Neural cell (in vitro differentiated cells): ENCODE measurements around the gene C6orf118. TPM values are rescaled to one million over a fixed set of nuclear protein-coding genes. Genes with fewer than 3 reads are reported as not detected.

Experiments used
- H2AFZ ChIP-seq: fragments of 200-600, 300-800 bp; sonication (generic), shearing (Covaris generic); 2 replicates; pipeline ENCODE4 v1.6.0; 2014; ENCODE audit warnings: low read depth, mild to moderate bottlenecking, antibody characterized with exemption, low read length, moderate library complexity
- H3F3A ChIP-seq: fragments of 200-600 bp; shearing (Covaris generic); 2 replicates; pipeline ENCODE4 v1.6.1; 2016; ENCODE audit warnings: mild to moderate bottlenecking, moderate library complexity, mixed read lengths, antibody characterized with exemption, low read length; ENCODE audit not compliant: insufficient read depth, poor library complexity, severe bottlenecking
- H3K27ac ChIP-seq: fragments of 200-600, 300-800 bp; sonication (generic), shearing (Covaris generic); 2 replicates; pipeline ENCODE4 v1.5.1; 2014; ENCODE audit warnings: mild to moderate bottlenecking, low read length, moderate library complexity
- H3K27me3 ChIP-seq: fragments of 300-800, 200-600 bp; sonication (generic), shearing (Covaris generic); 2 replicates; pipeline ENCODE4 v1.6.0; 2014; ENCODE audit warnings: mild to moderate bottlenecking, low read depth, low read length, moderate library complexity; ENCODE audit not compliant: insufficient read depth
- H3K36me3 ChIP-seq: fragments of 300-800, 200-600 bp; sonication (generic), shearing (Covaris generic); 2 replicates; pipeline ENCODE4 v1.5.1; 2014; ENCODE audit warnings: mild to moderate bottlenecking, antibody characterized with exemption, low read length, moderate library complexity; ENCODE audit not compliant: insufficient read depth
- H3K4me2 ChIP-seq: fragments of 300-800, 200-600 bp; sonication (generic), shearing (Covaris generic); 2 replicates; pipeline ENCODE4 v1.6.0; 2014; ENCODE audit warnings: mild to moderate bottlenecking, low read length
- H3K4me3 ChIP-seq: fragments of 300-800, 200-600 bp; sonication (generic), shearing (Covaris generic); 2 replicates; pipeline ENCODE4 v1.5.1; 2014; ENCODE audit warnings: mild to moderate bottlenecking, low read length, moderate library complexity
- H3K79me2 ChIP-seq: fragments of 200-600 bp; shearing (Covaris generic); replicated peaks from 2 replicates; pipeline ENCODE4 v1.6.0; 2014; ENCODE audit warnings: mild to moderate bottlenecking, low read length, moderate library complexity; ENCODE audit not compliant: insufficient read depth
- H3K9ac ChIP-seq: fragments of 300-800, 200-600 bp; sonication (generic), shearing (Covaris generic); 2 replicates; pipeline ENCODE4 v1.6.1; 2016; ENCODE audit warnings: mild to moderate bottlenecking, low read length, mixed read lengths
- H3K9me2 ChIP-seq: fragments of 200-600 bp; shearing (Covaris generic); 2 replicates; pipeline ENCODE4 v1.6.1; 2016; ENCODE audit warnings: mild to moderate bottlenecking, low read length, mixed read lengths; ENCODE audit not compliant: insufficient read depth
- H3K9me3 ChIP-seq: fragments of 200-600, 300-800 bp; sonication (generic), shearing (Covaris generic); 2 replicates; pipeline ENCODE4 v1.6.1; 2016; ENCODE audit warnings: mild to moderate bottlenecking, mixed run types, low read length, moderate library complexity, mixed read lengths
- H4K20me1 ChIP-seq: fragments of 200-600 bp; shearing (Covaris generic); 2 replicates; pipeline ENCODE4 v1.6.1; 2016; ENCODE audit warnings: mild to moderate bottlenecking, mixed run types; ENCODE audit not compliant: insufficient read depth
- EP300 ChIP-seq: fragments of 450-650 bp; conservative IDR thresholded peaks from 2 replicates; pipeline ENCODE4 v1.6.1; 2014; ENCODE audit warnings: antibody characterized with exemption, mild to moderate bottlenecking, moderate library complexity; ENCODE audit not compliant: poor library complexity, severe bottlenecking
- EZH2 ChIP-seq: fragments of 200-600, 300-800 bp; shearing (Covaris generic), sonication (generic); IDR thresholded peaks from 2 replicates; pipeline ENCODE4 v1.6.1; 2014; ENCODE audit warnings: antibody characterized with exemption, low read length, borderline replicate concordance, mild to moderate bottlenecking; ENCODE audit not compliant: insufficient read depth, poor library complexity, severe bottlenecking
- MXI1 ChIP-seq: fragments of 450-650 bp; conservative IDR thresholded peaks from 2 replicates; pipeline ENCODE4 v1.6.1; 2014; ENCODE audit warnings: antibody characterized with exemption, mild to moderate bottlenecking; ENCODE audit not compliant: poor library complexity, severe bottlenecking
- POLR2AphosphoS5 ChIP-seq: IDR thresholded peaks from 2 replicates; pipeline ENCODE4 v1.6.1; 2012
- RAD21 ChIP-seq: fragments of 450-650 bp; conservative IDR thresholded peaks from 2 replicates; pipeline ENCODE4 v1.6.1; 2014; ENCODE audit warnings: antibody characterized with exemption, mild to moderate bottlenecking, moderate library complexity
- SMC3 ChIP-seq: fragments of 450-650 bp; conservative IDR thresholded peaks from 2 replicates; pipeline ENCODE4 v1.6.1; 2014; ENCODE audit warnings: antibody characterized with exemption, mild to moderate bottlenecking, moderate library complexity; ENCODE audit not compliant: poor library complexity
- TAF1 ChIP-seq: IDR thresholded peaks from 2 replicates; pipeline ENCODE4 v1.6.1; 2012; ENCODE audit warnings: low read depth
- polyA plus RNA-seq: library from polyadenylated mRNA; depleted of rRNA; stranded (reverse); fragments of >200 nt; gene quantifications from 2 replicates; pipeline ENCODE4 v1.2.3, GENCODE V29; 2014
- TF ChIP-seq, protein P1 (sequence below): IDR thresholded peaks from 2 replicates; pipeline ENCODE4 v1.6.1; 2012; ENCODE audit warnings: borderline replicate concordance
- TF ChIP-seq, protein P2 (sequence below): fragments of 450-650 bp; IDR thresholded peaks from 2 replicates; pipeline ENCODE4 v1.5.1; 2014; ENCODE audit warnings: antibody characterized with exemption, mild to moderate bottlenecking, moderate library complexity; ENCODE audit not compliant: poor library complexity, severe bottlenecking

C6orf118 gene
- polyA plus RNA-seq, 1 donor from 2014 or later: 5.2 TPM

DNA sequence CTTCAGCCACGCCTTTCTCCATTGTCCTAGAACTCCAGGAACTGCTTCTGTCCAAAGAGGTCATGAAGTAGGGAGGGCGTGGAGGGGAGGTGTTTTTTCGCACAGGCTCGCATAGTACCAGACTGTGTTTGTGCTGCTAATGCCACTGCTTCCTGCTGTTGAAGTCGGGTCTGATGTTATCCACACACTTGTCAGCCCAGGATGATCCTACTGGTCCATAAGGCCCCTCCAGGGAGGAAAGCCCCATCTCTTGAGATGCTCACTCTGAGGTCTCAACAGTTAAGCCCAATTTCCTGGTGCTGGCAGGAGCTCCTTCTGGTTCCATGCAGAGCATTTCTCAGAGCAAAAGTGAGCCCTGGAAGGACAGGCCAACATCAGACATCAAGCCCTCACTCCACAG, 65.6 kb downstream of the C6orf118 start:
- no peaks in the 10 kb centered on the region for H3K27me3 ChIP-seq
- no peaks in the 10 kb centered on the region for H3K9me3 ChIP-seq
- H4K20me1 ChIP-seq: no peaks in the 10 kb centered on the region
- TF ChIP-seq MXI1 (no peak), EP300 (no peak), EZH2 (no peak), RAD21 (no peak), TAF1 (no peak), POLR2AphosphoS5 (no peak), SMC3 (no peak)
- TF ChIP-seq, protein P1, sequence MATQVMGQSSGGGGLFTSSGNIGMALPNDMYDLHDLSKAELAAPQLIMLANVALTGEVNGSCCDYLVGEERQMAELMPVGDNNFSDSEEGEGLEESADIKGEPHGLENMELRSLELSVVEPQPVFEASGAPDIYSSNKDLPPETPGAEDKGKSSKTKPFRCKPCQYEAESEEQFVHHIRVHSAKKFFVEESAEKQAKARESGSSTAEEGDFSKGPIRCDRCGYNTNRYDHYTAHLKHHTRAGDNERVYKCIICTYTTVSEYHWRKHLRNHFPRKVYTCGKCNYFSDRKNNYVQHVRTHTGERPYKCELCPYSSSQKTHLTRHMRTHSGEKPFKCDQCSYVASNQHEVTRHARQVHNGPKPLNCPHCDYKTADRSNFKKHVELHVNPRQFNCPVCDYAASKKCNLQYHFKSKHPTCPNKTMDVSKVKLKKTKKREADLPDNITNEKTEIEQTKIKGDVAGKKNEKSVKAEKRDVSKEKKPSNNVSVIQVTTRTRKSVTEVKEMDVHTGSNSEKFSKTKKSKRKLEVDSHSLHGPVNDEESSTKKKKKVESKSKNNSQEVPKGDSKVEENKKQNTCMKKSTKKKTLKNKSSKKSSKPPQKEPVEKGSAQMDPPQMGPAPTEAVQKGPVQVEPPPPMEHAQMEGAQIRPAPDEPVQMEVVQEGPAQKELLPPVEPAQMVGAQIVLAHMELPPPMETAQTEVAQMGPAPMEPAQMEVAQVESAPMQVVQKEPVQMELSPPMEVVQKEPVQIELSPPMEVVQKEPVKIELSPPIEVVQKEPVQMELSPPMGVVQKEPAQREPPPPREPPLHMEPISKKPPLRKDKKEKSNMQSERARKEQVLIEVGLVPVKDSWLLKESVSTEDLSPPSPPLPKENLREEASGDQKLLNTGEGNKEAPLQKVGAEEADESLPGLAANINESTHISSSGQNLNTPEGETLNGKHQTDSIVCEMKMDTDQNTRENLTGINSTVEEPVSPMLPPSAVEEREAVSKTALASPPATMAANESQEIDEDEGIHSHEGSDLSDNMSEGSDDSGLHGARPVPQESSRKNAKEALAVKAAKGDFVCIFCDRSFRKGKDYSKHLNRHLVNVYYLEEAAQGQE: no peak
- TF ChIP-seq, protein P2, sequence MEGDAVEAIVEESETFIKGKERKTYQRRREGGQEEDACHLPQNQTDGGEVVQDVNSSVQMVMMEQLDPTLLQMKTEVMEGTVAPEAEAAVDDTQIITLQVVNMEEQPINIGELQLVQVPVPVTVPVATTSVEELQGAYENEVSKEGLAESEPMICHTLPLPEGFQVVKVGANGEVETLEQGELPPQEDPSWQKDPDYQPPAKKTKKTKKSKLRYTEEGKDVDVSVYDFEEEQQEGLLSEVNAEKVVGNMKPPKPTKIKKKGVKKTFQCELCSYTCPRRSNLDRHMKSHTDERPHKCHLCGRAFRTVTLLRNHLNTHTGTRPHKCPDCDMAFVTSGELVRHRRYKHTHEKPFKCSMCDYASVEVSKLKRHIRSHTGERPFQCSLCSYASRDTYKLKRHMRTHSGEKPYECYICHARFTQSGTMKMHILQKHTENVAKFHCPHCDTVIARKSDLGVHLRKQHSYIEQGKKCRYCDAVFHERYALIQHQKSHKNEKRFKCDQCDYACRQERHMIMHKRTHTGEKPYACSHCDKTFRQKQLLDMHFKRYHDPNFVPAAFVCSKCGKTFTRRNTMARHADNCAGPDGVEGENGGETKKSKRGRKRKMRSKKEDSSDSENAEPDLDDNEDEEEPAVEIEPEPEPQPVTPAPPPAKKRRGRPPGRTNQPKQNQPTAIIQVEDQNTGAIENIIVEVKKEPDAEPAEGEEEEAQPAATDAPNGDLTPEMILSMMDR: no peak
- no peaks in the 10 kb centered on the region for H3K79me2 ChIP-seq
- H3K36me3 ChIP-seq: no peaks in the 10 kb centered on the region
- H3F3A ChIP-seq: no peaks in the 10 kb centered on the region
- H3K9me2 ChIP-seq: no peaks in the 10 kb centered on the region
- H3K27ac ChIP-seq: no peak overlapping the region
- H2AFZ ChIP-seq: no peak overlapping the region
- H3K4me3 ChIP-seq: no peak overlapping the region
- no peak overlapping the region for H3K4me2 ChIP-seq
- no peak overlapping the region for H3K9ac ChIP-seq

DNA sequence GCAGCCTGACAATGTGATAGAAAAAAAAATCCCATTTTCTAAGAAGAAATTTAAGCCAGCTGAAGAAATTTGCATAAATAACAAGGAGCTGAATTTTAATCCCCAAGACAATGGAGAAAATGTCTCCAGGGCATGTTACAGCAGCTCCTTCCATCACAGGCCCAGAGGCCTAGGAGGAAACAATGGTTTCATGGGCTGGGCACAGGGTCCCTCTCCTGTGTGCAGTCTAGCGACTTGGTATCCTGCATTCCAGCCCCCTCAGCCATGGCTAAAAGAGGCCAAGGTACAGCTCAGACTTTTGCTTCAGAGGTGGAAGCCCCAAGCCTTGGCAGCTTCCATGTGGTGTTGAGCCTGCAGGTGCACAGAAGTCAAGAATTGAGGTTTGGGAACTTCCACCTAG, 73.1 kb downstream of the C6orf118 start:
- no peak overlapping the region for H3K27ac ChIP-seq
- H3F3A ChIP-seq: peaks cover 24% of the 10 kb centered on the region
- no peaks in the 10 kb centered on the region for H3K79me2 ChIP-seq
- no peaks in the 10 kb centered on the region for H3K36me3 ChIP-seq
- no peak overlapping the region for H3K4me2 ChIP-seq
- TF ChIP-seq POLR2AphosphoS5 (no peak), MXI1 (no peak), SMC3 (no peak), RAD21 (no peak), TAF1 (no peak), EP300 (no peak), EZH2 (no peak)
- TF ChIP-seq, protein P1: no peak
- TF ChIP-seq, protein P2: no peak
- no peaks in the 10 kb centered on the region for H3K27me3 ChIP-seq
- H2AFZ ChIP-seq: no peak overlapping the region
- no peak overlapping the region for H3K4me3 ChIP-seq
- H3K9me2 ChIP-seq: no peaks in the 10 kb centered on the region
- H3K9me3 ChIP-seq: peaks cover 5% of the 10 kb centered on the region
- H3K9ac ChIP-seq: no peak overlapping the region
- no peaks in the 10 kb centered on the region for H4K20me1 ChIP-seq
